Activated CD4-positive, alpha-beta T cell treated with anti-CD3 and anti-CD28 coated beads for 36 hours (primary cell): ENCODE results near the gene C16orf82. TPM values are rescaled to one million over a fixed set of nuclear protein-coding genes. Genes with fewer than 3 reads are reported as not detected.

Source experiments
- ATAC-seq: fragments of 200-7000 bp; cut with Tn5 transposase; one replicate; pipeline ENCODE4 v1.10.0; 2021; ENCODE audit warnings: mild to moderate bottlenecking, moderate library complexity
- CTCF ChIA-PET: fragments of 350-600 bp; sonication (Branson Sonifier 250); formaldehyde crosslinking; loops from one replicate; lab custom pipeline; 2021; ENCODE audit warnings: antibody characterized with exemption; lab: Charles Lee
- POLR2A ChIA-PET: fragments of 350-600 bp; sonication (Branson Sonifier 250); formaldehyde crosslinking; loops from one replicate; lab custom pipeline; 2021; ENCODE audit warnings: antibody characterized with exemption, inconsistent platforms; lab: Charles Lee
- DNase-seq: peaks from one replicate; pipeline ENCODE4 v3.0.0-alpha.2; 2020
- H3K27ac Mint-ChIP-seq: one replicate; pipeline ENCODE4 v1.8.0; 2021; ENCODE audit warnings: mixed read lengths
- H3K27me3 Mint-ChIP-seq: one replicate; pipeline ENCODE4 v1.8.0; 2021; ENCODE audit warnings: mixed read lengths
- H3K36me3 Mint-ChIP-seq: one replicate; pipeline ENCODE4 v1.8.0; 2021; ENCODE audit warnings: low read depth, mixed read lengths
- H3K4me1 Mint-ChIP-seq: one replicate; pipeline ENCODE4 v1.8.0; 2021; ENCODE audit warnings: mixed read lengths
- H3K4me3 Mint-ChIP-seq: one replicate; pipeline ENCODE4 v1.8.0; 2021; ENCODE audit warnings: mild to moderate bottlenecking, moderate library complexity, mixed read lengths
- H3K9me3 Mint-ChIP-seq: one replicate; pipeline ENCODE4 v1.8.0; 2021; ENCODE audit warnings: low read depth, mixed read lengths
- intact Hi-C, 2 experiments: fragments of 100-400 bp; cut with DNase I in 1 of 2; cut with micrococcal nuclease in 1 of 2; formaldehyde crosslinking; loops; one replicate each; pipeline versions ENCODE4 v1.14.2 to v1.15.1; 2022 to 2024; cut with DNase I, micrococcal nuclease
- total RNA-seq, 2 experiments: library from RNA; stranded (reverse); gene quantifications; one replicate each; pipeline ENCODE4 v1.2.3, GENCODE V29; 2021

C16orf82 gene
- total RNA-seq, 2 experiments from 2014 or later = not detected

DNA sequence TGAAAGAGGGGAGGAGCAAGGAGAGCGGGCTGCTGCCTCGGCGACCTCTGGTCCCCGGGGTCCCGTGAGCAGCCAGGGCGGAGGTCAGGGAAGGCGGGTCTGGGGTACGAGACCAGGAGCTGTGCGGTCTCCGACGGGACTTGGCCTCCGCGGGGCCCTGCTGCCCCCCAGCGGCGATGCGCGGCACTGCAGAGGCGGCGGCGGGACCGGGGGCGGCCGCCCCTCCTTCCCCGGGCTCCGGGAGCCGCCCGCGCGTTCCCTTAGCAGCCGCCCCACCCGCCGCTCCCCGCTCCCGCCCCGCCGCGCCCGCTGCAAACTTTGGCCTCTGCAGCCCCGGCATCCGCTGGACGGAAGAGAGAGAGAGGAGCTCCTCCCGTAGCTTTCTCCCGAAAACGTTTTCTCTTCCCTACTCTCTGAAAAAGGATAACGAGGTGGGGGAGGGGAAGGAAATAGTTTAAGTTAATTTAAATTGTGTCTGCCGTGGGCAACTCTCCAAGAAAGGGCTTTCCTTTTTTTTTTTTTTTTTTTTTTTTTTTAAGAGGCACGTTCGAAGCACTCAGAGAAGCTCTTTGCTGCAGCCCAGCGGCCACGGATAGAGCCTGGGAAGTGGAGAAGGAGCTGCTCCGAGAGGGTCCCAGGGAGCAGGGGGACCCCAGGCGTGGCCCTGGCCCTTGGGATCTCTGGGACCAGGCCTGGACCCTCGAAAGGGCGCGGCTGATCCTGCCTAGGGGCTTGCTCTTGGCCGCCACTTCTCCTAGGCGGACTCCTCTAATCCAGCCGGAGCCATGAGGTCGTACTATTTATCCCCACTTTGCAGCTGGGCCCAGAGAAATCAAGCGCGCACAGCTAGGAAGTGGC is 43.2 kb downstream of the C16orf82 start:
- Mint-ChIP-seq H3K27ac (no peak overlapping the region), H3K4me3 (peak overlapping the region; percentile 39), H3K27me3 (no peaks in the 10 kb centered on the region), H3K9me3 (no peaks in the 10 kb centered on the region), H3K4me1 (peaks cover 3% of the 10 kb centered on the region), H3K36me3 (no peaks in the 10 kb centered on the region)
- ATAC-seq = peak; percentile 92
- intact Hi-C loops = loop anchor here (1.0 to 10.0 kb wide), 5 partner anchors 65 to 1834 kb away; no protein-coding TSS in a partner anchor
- DNase-seq = peak; percentile 89
- CTCF ChIA-PET = interaction anchor here (0.6 to 1.8 kb wide), 20 partner anchors 9 to 720 kb away, joined by 3 to 5 read pairs (median 3); partner anchors contain the start of gene KDM8
- POLR2A ChIA-PET = interaction anchor here (0.5 kb wide), 1 partner anchor 139 kb away, joined by 4 read pairs; no protein-coding TSS in a partner anchor

DNA sequence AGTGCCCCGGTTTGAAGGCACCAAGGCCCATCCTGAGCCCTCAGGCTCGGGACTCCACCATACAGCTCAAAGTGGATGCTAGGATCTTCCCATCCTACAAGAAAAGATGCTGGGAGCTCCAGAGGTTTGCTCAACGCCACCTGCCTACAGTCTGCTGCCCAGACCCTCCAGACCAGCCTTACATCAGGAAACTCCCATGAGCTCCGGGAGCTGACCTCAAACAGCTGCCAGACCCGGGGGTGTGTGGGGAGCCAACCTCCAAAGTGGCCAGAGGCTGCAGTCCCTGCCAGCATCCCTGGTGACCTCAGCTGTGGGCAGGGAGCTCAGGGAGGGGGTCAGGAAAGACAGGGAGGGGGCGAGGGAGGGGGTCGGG is 43.8 kb downstream of the C16orf82 start:
- Mint-ChIP-seq H3K4me1 (peaks cover 3% of the 10 kb centered on the region), H3K4me3 (no peak overlapping the region), H3K9me3 (no peaks in the 10 kb centered on the region), H3K36me3 (no peaks in the 10 kb centered on the region), H3K27me3 (no peaks in the 10 kb centered on the region), H3K27ac (no peak overlapping the region)
- CTCF ChIA-PET = interaction anchor here (0.6 to 1.8 kb wide), 17 partner anchors 9 to 721 kb away, joined by 3 to 5 read pairs (median 3); partner anchors contain the start of gene KDM8
- DNase-seq (no peak), ATAC-seq (no peak)
- POLR2A ChIA-PET = interaction anchor here (0.6 kb wide), 1 partner anchor 164 kb away, joined by 5 read pairs; no protein-coding TSS in a partner anchor
- intact Hi-C loops = no loop called here

DNA sequence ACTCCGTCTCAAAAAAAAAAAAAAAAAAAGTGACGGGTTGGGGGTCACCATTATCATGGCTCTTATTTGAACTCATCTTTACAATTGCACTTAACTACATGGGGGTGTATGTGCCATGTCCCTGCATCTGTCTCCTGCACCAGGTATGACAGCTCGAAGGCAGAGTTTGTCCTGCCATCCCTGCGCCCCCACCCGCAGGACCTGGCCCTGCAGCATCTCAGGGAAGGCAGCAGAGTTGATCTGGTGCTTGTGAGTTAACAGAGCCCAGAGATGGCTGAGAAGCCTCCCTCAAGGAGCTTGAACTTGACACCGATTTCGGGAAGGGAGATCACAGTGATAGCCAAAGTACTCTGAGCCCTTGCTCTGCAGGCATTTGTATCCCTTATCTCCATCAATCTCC is 44.8 kb downstream of the C16orf82 start:
- ATAC-seq (no peak), DNase-seq (no peak)
- ChIA-PET POLR2A (no interaction called here), CTCF (interaction anchor here (0.6 to 1.8 kb wide), 2 partner anchors 261 to 345 kb away, joined by 3 to 4 read pairs; no protein-coding TSS in a partner anchor)
- Mint-ChIP-seq H3K9me3 (peaks cover 5% of the 10 kb centered on the region), H3K4me1 (peaks cover 3% of the 10 kb centered on the region), H3K36me3 (no peaks in the 10 kb centered on the region), H3K27me3 (no peaks in the 10 kb centered on the region), H3K4me3 (no peak overlapping the region), H3K27ac (no peak overlapping the region)
- intact Hi-C loops = no loop called here

DNA sequence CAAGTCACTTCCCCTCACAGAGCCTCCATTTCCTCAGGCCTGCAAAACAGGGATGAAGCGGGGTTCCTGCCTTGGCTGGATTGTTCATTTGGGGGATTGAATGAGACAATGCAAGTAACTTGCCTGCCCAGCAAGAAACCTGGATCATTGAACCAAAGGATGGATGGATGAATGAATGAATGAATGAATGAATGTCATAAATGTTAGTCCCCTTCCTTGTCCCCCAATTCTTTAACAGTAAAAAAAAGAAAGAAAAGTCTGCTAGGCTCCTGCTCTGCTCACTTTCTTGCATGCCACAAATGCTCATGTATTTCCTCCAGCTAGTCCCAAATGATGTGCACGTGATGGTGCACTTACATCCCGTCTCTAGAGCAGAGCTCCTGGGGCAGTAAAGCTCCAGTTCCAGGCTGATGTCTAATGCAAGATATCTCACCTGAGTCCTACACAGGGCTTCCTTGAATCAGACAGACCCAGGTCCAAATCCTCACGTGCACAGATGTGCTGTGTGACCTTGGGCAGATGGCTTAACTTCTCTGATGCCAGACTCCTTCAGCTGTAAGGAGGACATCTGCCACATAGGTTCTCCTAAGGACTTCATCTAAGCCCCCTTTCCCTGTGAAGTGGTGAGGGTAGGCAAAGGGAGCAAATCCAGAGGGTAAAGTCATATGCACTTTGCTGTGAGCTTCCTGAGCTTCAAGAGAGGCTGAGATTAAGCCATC is 45.5 kb downstream of the C16orf82 start:
- H3K27ac Mint-ChIP-seq = no peak overlapping the region
- intact Hi-C loops = no loop called here
- ATAC-seq (no peak), DNase-seq (no peak)
- H3K4me1 Mint-ChIP-seq = peaks cover 3% of the 10 kb centered on the region
- peaks cover 5% of the 10 kb centered on the region for H3K9me3 Mint-ChIP-seq
- ChIA-PET POLR2A (no interaction called here), CTCF (no interaction called here)
- H3K4me3 Mint-ChIP-seq = no peak overlapping the region
- no peaks in the 10 kb centered on the region for H3K36me3 Mint-ChIP-seq
- no peaks in the 10 kb centered on the region for H3K27me3 Mint-ChIP-seq

DNA sequence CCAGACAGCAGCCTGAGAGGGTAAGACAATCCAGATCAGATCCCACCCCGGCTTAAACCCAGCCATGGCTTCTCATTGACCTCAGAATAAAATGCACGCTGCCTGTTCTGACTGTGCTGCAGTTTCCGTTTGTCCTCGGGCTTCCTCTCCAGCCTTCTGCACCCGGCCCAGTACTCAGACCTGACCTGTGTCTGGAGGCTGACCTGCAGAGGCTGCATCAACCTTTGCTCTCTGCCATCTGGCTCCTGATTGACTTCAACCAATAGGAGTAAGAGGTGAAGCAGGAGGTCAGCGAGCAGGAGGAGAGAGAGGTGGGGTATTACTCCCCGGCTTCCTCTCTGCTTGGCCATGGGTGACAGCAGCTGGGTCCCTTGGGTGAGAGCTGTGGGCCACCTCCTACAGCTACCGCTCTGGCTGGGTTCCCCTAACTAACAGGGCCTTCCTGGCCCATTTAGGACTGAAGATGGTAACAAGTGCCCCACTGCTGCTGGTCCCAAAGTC is 46.7 kb downstream of the C16orf82 start:
- H3K9me3 Mint-ChIP-seq = peaks cover 5% of the 10 kb centered on the region
- ChIA-PET POLR2A (no interaction called here), CTCF (no interaction called here)
- intact Hi-C loops = no loop called here
- peaks cover under 1% of the 10 kb centered on the region for H3K27me3 Mint-ChIP-seq
- H3K36me3 Mint-ChIP-seq = no peaks in the 10 kb centered on the region
- H3K4me3 Mint-ChIP-seq = no peak overlapping the region
- no peak overlapping the region for H3K27ac Mint-ChIP-seq
- ATAC-seq (no peak), DNase-seq (no peak)
- peaks cover 3% of the 10 kb centered on the region for H3K4me1 Mint-ChIP-seq

DNA sequence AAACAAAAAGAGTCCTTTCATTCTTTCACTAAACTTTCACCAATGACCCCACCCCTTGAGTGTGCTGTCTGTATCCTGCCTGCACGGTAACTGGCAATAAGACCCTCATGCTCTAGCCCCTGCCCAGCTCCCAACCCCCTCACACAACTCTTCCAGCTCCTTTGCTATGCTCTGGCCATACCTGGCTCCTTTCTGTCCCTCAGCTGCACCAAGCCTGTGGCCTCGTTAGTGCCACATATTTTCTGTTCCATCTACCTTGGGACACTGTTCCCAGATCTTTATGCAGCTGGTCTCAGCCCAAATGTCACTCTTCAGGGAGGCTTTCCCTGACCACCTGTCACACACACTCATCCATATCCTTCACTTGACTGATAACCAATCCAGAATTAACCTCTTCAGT is 47.3 kb downstream of the C16orf82 start:
- Mint-ChIP-seq H3K9me3 (peaks cover 5% of the 10 kb centered on the region), H3K27ac (no peak overlapping the region), H3K27me3 (peaks cover 2% of the 10 kb centered on the region), H3K4me3 (no peak overlapping the region), H3K4me1 (peaks cover 6% of the 10 kb centered on the region), H3K36me3 (no peaks in the 10 kb centered on the region)
- DNase-seq (no peak), ATAC-seq (no peak)
- ChIA-PET POLR2A (no interaction called here), CTCF (interaction anchor here (0.6 to 1.8 kb wide), 2 partner anchors 42 to 120 kb away, joined by 3 to 4 read pairs; no protein-coding TSS in a partner anchor)
- intact Hi-C loops = no loop called here

DNA sequence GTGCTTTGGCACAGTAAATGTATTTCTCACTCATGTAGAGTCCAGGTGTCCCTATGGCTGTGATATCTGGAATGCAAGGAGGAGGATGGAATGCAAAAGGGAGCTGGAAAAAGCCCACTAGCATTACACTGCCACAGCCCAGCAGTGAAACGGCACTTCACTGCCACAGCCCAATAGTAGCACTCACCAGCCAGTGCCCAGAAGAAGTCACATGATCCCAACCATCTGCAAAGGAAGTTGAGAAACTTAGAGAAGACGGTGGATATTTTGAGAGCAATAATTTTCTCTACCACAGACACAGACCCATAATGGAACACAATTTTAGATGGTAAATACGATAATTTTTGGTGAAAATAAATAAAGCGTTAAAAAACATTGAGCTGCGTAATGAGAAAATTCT is 51.8 kb downstream of the C16orf82 start:
- Mint-ChIP-seq H3K4me1 (peaks cover 3% of the 10 kb centered on the region), H3K27me3 (peaks cover 2% of the 10 kb centered on the region), H3K27ac (no peak overlapping the region), H3K9me3 (peaks cover 13% of the 10 kb centered on the region), H3K36me3 (no peaks in the 10 kb centered on the region), H3K4me3 (no peak overlapping the region)
- intact Hi-C loops = no loop called here
- ChIA-PET POLR2A (no interaction called here), CTCF (interaction anchor here (1.0 to 1.4 kb wide), 2 partner anchors 8 to 9 kb away, joined by 3 read pairs; no protein-coding TSS in a partner anchor)
- ATAC-seq (no peak), DNase-seq (no peak)

Other genes with a start within 250 kb of the C16orf82 start
- 10 to 100 TPM in 1 of 2 experiments, 1 to 10 TPM in 1; 9.8 to 10.4 TPM for gene KDM8, start 136.6 kb downstream of the C16orf82 start, total RNA-seq
- gene NSMCE1, start 201.8 kb downstream of the C16orf82 start, total RNA-seq = 100 to 1,000 TPM; 110 to 127 TPM
- 100 to 1,000 TPM; 185 to 229 TPM for gene IL4R, start 247.0 kb downstream of the C16orf82 start, total RNA-seq